Pons (tissue), 1 donor: ENCODE data around the gene KLRD1.
"Not testable (repeated sequence)": the region's sequence is repeated elsewhere in the genome, so short reads cannot be mapped to it uniquely, and the experiment has no call there.

Experiments
- DNase-seq: peaks from one replicate; pipeline ENCODE4 v3.0.0-alpha.2; 2016; ENCODE audit warnings: low spot score

The KLRD1 gene

GRCh38 chr12:10368206-10369171 is 60.8 kb downstream of the KLRD1 start:
- peak; percentile 55 for DNase-seq

DNA sequence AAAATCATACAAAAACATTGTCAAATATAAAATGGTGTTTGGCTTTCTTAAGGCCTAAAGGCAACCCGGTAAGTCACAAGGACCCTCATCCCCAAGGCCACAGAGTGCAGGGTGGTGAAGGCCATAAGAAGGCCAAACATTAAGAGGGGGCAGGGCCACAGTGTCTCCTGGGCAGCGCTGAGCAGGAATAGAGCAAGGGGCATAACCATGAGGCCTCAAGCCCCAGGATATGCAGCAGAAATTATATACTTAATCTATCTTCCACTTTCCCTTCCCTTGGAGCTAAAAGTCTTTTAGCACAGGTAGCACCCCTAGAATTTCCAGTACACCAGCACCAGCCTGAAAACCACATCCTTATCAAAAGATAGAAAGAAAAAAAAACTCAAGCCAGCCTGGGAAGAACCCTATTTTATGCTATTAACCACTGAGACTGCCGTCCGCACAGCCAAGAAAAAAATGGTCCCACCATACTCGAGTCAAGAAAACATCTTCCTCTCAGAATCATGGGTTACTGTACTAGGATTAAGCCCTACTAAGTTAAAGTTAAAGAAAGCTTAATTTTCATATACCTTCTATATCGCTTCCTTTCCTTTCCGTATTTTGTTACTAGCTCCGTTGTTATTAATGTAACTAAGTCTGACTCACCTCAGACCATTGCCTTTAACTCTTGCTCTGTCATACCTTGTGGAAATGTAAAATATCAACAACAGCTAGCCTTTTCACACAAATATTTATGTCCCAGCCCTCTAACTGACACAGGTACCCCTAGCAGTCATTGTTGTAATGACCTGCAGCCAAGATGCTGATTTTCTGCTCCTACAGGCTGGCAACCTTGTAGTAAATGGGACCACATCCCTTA is 62.1 kb downstream of the KLRD1 start:
- DNase-seq, result peak; percentile 7

DNA sequence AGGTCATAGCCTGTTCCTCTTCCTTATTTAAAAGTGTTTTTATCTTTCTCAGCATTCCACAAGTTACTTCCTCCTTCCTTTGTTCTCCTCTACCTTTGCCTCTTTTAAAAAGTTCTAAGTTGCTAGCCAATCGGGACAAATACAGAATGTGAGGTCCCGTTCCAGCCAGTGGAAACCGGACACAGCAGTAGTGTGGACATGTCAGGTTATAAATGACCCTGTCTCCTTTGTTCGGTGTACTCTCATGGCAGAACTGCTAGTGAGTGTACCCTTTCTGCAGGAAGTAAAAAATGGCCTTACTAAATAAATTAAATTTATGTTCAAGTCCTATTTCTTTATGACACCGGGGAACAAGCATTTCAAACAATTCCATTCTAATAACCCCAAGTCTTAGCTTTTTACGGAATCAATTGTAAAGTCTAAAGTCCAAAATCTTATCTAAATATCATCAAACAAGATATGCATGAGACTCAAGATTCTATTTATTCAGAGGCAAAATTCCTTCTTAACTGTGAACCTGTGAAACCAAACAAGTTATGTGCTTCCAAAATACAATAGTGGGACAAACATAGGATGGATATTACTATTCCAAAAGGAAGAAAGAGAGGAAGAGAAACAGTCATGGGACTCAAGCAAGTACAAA is 64.3 kb downstream of the KLRD1 start:
- DNase-seq, result peak; percentile 15

GRCh38 chr12:10372559-10372958 is 64.9 kb downstream of the KLRD1 start:
- no peak for DNase-seq

DNA sequence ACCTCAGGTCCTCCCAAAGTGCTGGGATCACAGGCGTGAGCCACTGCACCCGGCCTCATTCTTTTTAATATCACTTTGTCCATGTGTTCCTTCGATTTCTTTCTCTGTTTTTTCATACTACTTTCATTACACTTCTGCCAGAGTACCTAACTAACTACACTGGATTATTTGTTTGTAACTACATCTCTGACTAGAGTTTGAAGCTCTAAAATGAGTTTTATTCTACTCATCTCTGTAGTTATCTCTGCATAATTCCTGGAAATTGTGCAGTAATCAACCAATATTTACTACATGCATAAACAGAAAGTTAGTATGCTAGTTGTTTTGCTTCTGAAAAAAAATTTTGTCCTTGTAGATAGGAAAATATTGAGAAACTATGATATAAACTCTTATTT is 67.0 kb downstream of the KLRD1 start:
- DNase-seq, result no peak

DNA sequence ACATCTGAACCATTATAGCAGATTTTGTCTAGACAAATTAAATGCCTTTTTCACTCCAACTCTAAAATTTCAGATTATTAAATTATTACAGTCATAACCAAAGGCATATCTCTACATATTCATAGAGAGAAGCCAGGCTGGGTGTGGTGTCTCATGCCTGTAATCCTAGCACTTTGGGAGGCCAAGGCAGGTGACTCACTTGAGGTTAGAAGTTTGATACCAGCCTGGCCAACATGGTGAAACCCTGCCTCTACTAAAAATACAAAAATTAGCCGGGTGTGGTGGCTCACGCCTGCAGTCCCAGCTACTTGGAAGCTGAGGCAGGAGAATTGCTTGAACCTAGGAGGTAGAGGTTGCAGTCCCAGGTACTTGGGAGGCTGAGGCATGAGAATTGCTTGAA is 71.1 kb downstream of the KLRD1 start:
- DNase-seq, result not testable (repeated sequence)
